ENCODE results near the gene SLC9B1.

SLC9B1 gene

GRCh38 chr4:103019308-103020124 lies at the start of gene SLC9B1:
Gene SLC9B1 (minus strand): TSS chr4:103019705. CDS start chr4:102991711, 27,994 bp downstream.
- DNase-seq: peak; percentile 96
- in situ Hi-C loops (cut with HindIII; ENCODE audit: low pct_ligation_motif_present, low sequenced_read_pairs): loop anchor here (25.0 kb wide), 2 partner anchors 207 to 407 kb away; no protein-coding TSS in a partner anchor
- H3K36me3 ChIP-seq (replicated peaks): no peaks in the 10 kb centered on the region
- H3K27ac ChIP-seq: peak within 1 kb of the TSS; percentile 75
- H3K4me3 ChIP-seq (ENCODE audit: low read depth, low read length): peak within 1 kb of the TSS; percentile 59
- no peaks in the 10 kb centered on the region for H3K27me3 ChIP-seq (replicated peaks)
- TF ChIP-seq CTCF (IDR thresholded peaks at IDR 0.05; ENCODE audit: low read depth, low read length, missing control alignments): no peak

- no peak overlapping the region for H3K4me3 ChIP-seq (ENCODE audit: low read depth, low read length)
- no peaks in the 10 kb centered on the region for H3K27me3 ChIP-seq (replicated peaks)
- DNase-seq: no peak
- in situ Hi-C loops (cut with HindIII; ENCODE audit: low pct_ligation_motif_present, low sequenced_read_pairs): no loop called here
- no peaks in the 10 kb centered on the region for H3K36me3 ChIP-seq (replicated peaks)
- TF ChIP-seq CTCF (IDR thresholded peaks at IDR 0.05; ENCODE audit: low read depth, low read length, missing control alignments): no peak
- H3K27ac ChIP-seq: no peak overlapping the region
Observed at GRCh38 chr4:103067841-103068547, 48.5 kb upstream of the SLC9B1 start.

- in situ Hi-C loops (cut with HindIII; ENCODE audit: low pct_ligation_motif_present, low sequenced_read_pairs): no loop called here
- TF ChIP-seq CTCF (IDR thresholded peaks at IDR 0.05; ENCODE audit: low read depth, low read length, missing control alignments): no peak
- no peak for DNase-seq
- Histone ChIP-seq H3K27me3 (replicated peaks) (no peaks in the 10 kb centered on the region), H3K27ac (no peak overlapping the region), H3K4me3 (ENCODE audit: low read depth, low read length) (no peak overlapping the region), H3K36me3 (replicated peaks) (no peaks in the 10 kb centered on the region)
Observed at GRCh38 chr4:103060453-103061148, 41.1 kb upstream of the SLC9B1 start.

- in situ Hi-C loops (cut with HindIII; ENCODE audit: low pct_ligation_motif_present, low sequenced_read_pairs): no loop called here
- no peak for DNase-seq
- no peaks in the 10 kb centered on the region for H3K27me3 ChIP-seq (replicated peaks)
- peaks cover 1% of the 10 kb centered on the region for H3K36me3 ChIP-seq (replicated peaks)
- no peak overlapping the region for H3K27ac ChIP-seq
- H3K4me3 ChIP-seq (ENCODE audit: low read depth, low read length): no peak overlapping the region
- no peak for TF ChIP-seq CTCF (IDR thresholded peaks at IDR 0.05; ENCODE audit: low read depth, low read length, missing control alignments)
Observed at GRCh38 chr4:103054030-103054429, 34.5 kb upstream of the SLC9B1 start.

- in situ Hi-C loops (cut with HindIII; ENCODE audit: low pct_ligation_motif_present, low sequenced_read_pairs): no loop called here
- no peak for DNase-seq
- Histone ChIP-seq H3K36me3 (replicated peaks) (peaks cover 4% of the 10 kb centered on the region), H3K27ac (no peak overlapping the region), H3K4me3 (ENCODE audit: low read depth, low read length) (no peak overlapping the region), H3K27me3 (replicated peaks) (no peaks in the 10 kb centered on the region)
- TF ChIP-seq CTCF (IDR thresholded peaks at IDR 0.05; ENCODE audit: low read depth, low read length, missing control alignments): no peak
Observed at GRCh38 chr4:103052779-103053178, 33.3 kb upstream of the SLC9B1 start.
